ENCODE data around the gene CDC20. TPM values are rescaled to one million over a fixed set of nuclear protein-coding genes. Genes with fewer than 3 reads are reported as not detected.
A peak's percentile ranks its signal among the peaks of the same experiment; 100 is the strongest.

CDC20 gene
- total RNA-seq, 1 experiment from 2014 or later: 51.2 TPM

GRCh38 chr1:43350976-43351375 is 7.8 kb upstream of the CDC20 start:
- in situ Hi-C loops (cut with HindIII; ENCODE audit: low pct_unique_long_range_greater_than_20kb, low sequenced_read_pairs): no loop called here
- DNase-seq (ENCODE audit: low read depth, low spot score): no peak

DNA sequence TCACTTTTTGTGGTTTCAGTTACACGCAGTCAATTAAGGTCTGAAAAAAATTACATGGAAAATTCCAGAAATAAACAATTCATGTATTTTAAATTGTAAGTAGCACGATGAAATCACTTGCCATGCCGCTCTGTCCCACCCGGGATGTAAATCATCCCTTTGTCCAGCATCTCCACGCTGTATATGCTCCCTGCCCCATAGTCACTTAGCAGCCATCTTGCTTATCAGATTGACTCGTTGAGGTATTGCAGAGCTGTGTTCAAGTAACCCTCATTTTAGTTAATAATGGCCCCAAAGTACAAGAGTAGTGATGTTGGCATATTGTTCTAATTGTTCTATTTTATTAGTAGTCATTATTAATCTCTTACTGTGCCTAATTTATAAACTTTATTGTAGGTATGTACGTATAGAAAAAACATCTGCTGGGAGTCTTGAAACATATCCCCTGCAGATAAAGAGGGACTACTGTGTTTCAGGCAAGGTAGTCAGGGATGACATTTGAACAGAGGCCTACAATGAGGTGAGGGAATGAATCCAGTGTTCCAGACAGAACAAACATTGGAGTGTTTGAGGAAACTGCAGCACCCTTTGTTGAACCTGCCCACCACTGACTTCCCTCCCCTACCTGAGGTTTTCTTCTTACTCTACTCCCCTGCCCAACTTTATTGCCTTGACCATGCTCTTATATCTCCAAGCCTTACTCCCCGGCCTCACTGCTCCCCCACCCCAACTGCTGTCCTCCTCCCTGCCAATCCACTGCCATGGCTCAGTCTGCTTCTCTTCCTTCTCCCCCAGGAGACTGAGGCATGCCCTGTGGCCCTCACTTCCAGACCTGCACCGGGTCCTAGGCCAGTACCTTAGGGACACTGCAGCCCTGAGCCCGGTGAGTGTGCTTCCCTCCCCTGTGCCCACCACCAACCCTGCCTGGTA is 7.1 kb upstream of the CDC20 start:
- in situ Hi-C loops (cut with HindIII; ENCODE audit: low pct_unique_long_range_greater_than_20kb, low sequenced_read_pairs): no loop called here
- DNase-seq (ENCODE audit: low read depth, low spot score): no peak

- no peak for DNase-seq (ENCODE audit: low read depth, low spot score)
- in situ Hi-C loops (cut with HindIII; ENCODE audit: low pct_unique_long_range_greater_than_20kb, low sequenced_read_pairs): no loop called here
Measured at GRCh38 chr1:43352351-43352705, 6.5 kb upstream of the CDC20 start.

DNA sequence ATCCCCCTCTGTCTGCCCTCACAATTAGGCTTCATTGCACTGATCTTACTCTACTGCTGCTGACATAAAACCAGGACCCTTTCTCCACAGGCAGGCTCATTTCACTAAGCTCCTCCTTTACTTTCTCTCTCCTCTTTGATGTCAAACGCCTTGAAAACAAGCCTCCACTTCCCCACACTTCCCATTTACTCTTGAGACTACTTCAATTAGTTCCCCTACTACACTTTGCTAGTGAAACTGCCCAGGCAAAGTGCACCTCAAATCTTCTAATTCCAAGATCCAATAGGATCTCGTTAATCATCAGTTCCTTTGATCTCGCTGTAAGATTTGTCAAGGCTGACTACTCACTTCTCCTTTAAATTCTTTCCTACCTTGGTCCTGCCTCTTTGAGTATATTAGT is 5.9 kb upstream of the CDC20 start:
- in situ Hi-C loops (cut with HindIII; ENCODE audit: low pct_unique_long_range_greater_than_20kb, low sequenced_read_pairs): no loop called here

GRCh38 chr1:43354471-43354870 is 4.3 kb upstream of the CDC20 start:
- in situ Hi-C loops (cut with HindIII; ENCODE audit: low pct_unique_long_range_greater_than_20kb, low sequenced_read_pairs): no loop called here
- DNase-seq (ENCODE audit: low read depth, low spot score): no peak

More for the DNA sequence above, 5.9 kb upstream of the CDC20 start:
- DNase-seq (ENCODE audit: low read depth, low spot score): no peak

DNA sequence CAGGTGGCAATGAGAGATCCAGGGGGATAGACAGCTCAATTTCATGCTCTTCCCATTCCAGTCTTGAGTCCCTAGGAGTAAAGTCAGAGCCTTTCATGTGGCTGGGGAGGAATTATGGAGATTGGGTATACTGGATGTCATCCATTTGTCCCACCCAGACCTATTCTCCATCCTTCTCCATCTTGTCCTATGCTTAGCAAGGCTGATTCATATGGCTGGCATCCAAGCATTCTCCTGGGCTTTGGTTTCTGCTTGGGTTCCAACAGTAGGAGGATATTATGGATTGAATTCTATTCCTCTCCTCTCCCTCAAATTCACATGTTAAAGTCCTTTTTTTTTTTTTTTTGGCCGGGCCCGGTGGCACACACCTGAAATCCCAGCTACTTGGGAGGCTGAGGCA is 3.8 kb upstream of the CDC20 start:
- no peak for DNase-seq (ENCODE audit: low read depth, low spot score)
- in situ Hi-C loops (cut with HindIII; ENCODE audit: low pct_unique_long_range_greater_than_20kb, low sequenced_read_pairs): no loop called here

DNA sequence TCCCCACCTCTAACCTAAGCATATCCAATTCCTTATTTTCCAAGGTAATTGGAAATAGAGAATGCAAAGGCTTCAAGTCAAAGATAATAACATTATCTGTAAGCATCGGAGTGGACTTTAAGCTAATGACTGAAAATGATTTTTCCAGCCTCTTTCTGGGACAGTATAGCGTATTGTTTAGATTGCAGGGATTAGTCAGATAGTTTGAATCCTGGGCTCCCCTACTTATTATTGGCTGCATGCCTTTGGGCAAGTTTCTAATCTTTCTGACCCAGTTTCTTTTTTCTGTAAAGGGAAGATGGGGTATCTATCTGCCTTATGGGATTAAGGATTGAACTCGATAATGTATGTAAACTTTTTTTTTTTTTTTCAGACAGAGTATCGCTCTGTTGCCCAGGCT is 1.5 kb upstream of the CDC20 start:
- in situ Hi-C loops (cut with HindIII; ENCODE audit: low pct_unique_long_range_greater_than_20kb, low sequenced_read_pairs): no loop called here
- DNase-seq (ENCODE audit: low read depth, low spot score): no peak

GRCh38 chr1:43358121-43358745 is 548 bp upstream of the CDC20 start:
- in situ Hi-C loops (cut with HindIII; ENCODE audit: low pct_unique_long_range_greater_than_20kb, low sequenced_read_pairs): no loop called here
- DNase-seq (ENCODE audit: low read depth, low spot score): peak; percentile 60

DNA sequence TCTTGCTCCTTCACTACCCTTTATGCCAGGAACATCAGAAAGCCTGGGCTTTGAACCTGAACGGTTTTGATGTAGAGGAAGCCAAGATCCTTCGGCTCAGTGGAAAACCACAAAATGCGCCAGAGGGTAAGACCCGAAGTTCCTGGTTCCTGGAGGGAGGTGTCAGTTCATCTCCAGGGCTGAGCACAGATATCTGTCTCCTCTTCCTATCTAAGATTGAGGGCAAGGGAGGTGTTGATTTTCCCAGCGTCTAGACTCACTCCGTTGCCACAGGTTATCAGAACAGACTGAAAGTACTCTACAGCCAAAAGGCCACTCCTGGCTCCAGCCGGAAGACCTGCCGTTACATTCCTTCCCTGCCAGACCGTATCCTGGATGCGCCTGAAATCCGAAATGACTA is 915 bp downstream of the CDC20 start:
- in situ Hi-C loops (cut with HindIII; ENCODE audit: low pct_unique_long_range_greater_than_20kb, low sequenced_read_pairs): no loop called here
- DNase-seq (ENCODE audit: low read depth, low spot score): no peak

- no peak for DNase-seq (ENCODE audit: low read depth, low spot score)
- in situ Hi-C loops (cut with HindIII; ENCODE audit: low pct_unique_long_range_greater_than_20kb, low sequenced_read_pairs): no loop called here
Measured at GRCh38 chr1:43360616-43361015, 1.8 kb downstream of the CDC20 start.

DNA sequence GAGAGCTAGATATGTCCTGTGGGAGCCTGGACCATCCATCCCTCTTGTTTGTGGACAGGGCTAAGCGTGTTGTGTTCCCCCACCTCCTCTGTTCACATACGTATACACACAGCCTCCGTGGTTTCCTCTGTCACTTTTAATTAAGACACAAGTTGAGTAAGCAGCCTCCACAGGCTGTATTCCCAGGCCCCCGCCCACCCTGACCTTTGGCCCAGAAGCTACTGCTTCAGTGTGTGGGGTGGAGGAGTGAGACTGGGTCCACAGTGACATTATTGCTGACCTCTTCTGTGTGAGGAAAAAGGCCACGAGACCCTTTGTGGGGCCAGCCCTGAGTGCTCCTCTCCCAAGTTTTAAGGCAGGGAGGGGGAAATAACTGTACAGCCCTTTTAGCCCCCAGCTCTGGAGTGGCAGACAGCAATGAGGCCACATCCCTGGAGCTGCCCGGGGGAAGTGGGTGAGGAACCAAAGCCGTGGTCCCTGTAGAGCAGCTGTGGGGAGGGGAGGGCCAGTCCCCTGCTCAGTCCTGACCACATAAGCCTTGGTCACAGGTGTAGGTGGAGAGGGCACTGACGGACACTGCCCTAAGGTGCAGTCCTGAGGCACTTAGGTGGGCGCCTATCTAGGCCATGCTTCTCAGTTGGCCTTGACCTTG is 4.6 kb downstream of the CDC20 start:
- DNase-seq (ENCODE audit: low read depth, low spot score): no peak
- in situ Hi-C loops (cut with HindIII; ENCODE audit: low pct_unique_long_range_greater_than_20kb, low sequenced_read_pairs): no loop called here

DNA sequence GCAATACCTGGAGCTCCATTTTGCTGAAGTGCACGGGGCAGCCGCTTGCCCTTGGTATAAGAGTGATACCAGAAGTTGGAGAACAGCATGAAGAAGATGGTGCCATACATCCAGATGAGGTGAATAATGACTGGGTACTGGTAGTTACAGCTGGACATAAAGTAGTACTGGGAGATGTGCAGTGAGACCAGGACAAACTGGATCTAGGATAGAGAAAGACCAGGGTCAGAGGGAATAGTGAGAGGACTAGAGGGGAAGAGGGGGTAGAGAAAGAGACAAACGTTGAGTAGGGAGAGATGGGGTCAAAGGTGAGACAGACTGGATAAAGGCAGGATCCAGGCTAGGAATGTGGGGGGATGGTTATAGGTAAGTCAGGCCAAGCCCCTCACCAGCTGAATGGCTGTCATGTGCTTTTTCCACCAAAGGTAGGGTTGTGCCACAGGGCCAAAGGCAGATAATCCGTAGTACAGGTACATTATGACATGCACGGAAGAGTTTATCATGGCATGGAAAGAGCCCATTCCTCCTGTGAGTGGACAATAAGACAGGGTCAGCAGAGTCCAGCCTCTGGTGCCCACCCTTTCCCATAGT is 5.2 kb downstream of the CDC20 start:
- no peak for DNase-seq (ENCODE audit: low read depth, low spot score)
- in situ Hi-C loops (cut with HindIII; ENCODE audit: low pct_unique_long_range_greater_than_20kb, low sequenced_read_pairs): no loop called here

GRCh38 chr1:43365678-43366077 is 6.9 kb downstream of the CDC20 start:
- in situ Hi-C loops (cut with HindIII; ENCODE audit: low pct_unique_long_range_greater_than_20kb, low sequenced_read_pairs): no loop called here
- no peak for DNase-seq (ENCODE audit: low read depth, low spot score)

- in situ Hi-C loops (cut with HindIII; ENCODE audit: low pct_unique_long_range_greater_than_20kb, low sequenced_read_pairs): no loop called here
- no peak for DNase-seq (ENCODE audit: low read depth, low spot score)
Measured at GRCh38 chr1:43366179-43366578, 7.4 kb downstream of the CDC20 start.

DNA sequence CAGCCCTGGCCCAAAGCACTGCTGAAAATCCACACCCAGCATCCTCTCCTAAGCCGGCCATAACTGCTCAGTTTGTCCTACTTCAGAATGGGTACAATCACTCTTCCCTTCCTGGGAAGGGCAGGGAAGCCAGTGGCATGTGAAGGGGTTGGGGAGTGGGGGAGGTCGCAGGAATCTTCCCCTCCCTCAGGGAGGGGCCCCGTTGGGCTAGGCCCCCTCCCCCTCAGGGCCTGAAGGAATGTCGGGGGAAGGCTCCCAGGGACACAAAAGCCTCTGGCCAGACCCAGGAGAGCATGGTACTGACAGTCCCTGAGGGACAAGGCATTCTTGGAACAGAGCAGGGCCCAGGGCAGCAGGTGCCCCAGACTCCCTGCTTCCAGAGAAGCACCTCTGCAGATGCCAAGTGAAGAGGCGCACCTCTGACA is 7.8 kb downstream of the CDC20 start:
- in situ Hi-C loops (cut with HindIII; ENCODE audit: low pct_unique_long_range_greater_than_20kb, low sequenced_read_pairs): no loop called here
- no peak for DNase-seq (ENCODE audit: low read depth, low spot score)

DNA sequence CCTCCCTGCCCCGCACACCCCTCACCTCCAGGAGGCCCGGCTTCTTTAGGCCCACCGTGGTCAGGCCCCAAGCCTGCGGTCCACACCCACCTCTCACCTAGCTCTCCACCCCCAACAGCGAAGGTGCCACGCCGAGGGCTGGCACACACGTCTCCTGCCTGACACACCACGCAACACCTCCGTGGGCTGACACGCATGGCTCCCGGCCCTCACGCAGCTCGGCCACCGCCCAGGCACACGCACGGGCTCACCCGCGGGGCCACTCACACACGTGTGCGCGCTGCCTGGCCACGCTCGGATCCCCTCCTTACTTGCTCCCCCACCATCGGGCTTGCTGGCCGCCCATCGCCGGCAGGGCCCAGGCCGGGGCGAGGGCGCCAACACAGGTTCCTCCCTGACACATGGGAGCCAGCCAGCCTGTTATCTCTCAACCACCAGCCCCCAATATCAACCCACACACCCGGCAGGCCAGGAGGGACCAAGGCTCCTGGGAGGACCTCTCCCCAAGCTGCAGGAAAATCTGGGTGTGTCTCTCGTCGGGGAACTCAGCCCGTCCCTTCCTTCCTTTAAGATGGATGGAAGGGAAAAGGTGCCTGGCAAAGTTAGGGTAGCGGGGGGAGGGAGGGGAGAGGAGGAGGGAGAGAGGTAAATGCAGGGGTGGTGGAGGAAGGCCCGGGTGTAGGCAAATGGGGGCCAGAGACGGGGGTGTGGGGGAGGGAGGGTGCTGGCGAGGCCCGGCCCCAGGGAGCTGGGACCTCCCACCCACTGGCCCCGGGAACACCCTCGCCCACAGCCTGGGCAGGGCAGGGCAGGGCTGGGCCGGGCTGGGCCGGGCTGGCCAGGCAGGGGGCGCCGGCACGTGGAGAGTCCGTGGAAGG is 8.5 kb downstream of the CDC20 start:
- in situ Hi-C loops (cut with HindIII; ENCODE audit: low pct_unique_long_range_greater_than_20kb, low sequenced_read_pairs): no loop called here
- DNase-seq (ENCODE audit: low read depth, low spot score): peak; percentile 7

- in situ Hi-C loops (cut with HindIII; ENCODE audit: low pct_unique_long_range_greater_than_20kb, low sequenced_read_pairs): no loop called here
- DNase-seq (ENCODE audit: low read depth, low spot score): peak; percentile 81
Measured at GRCh38 chr1:43367904-43368645, 9.3 kb downstream of the CDC20 start, which contains the start of gene ELOVL1. Gene ELOVL1, minus strand, starts transcription at chr1:43368011. Its CDS starts 2,402 bp downstream, at chr1:43365609.

All from SK-MEL-5 (cell line).